Hepatocyte (in vitro differentiated cells): Measurements from ENCODE around the gene FBXO44.

Experiments used
- CTCF ChIP-seq: fragments of 200-600 bp; sonication (generic); IDR thresholded peaks from 2 replicates; pipeline ENCODE4 v1.5.1; 2016; ENCODE audit warnings: antibody characterized with exemption, mild to moderate bottlenecking; ENCODE audit not compliant: poor library complexity
- EZH2 ChIP-seq: fragments of 200-600 bp; sonication (generic); IDR thresholded peaks from 2 replicates; pipeline ENCODE4 v1.6.1; 2016; ENCODE audit warnings: antibody characterized with exemption, mild to moderate bottlenecking, borderline replicate concordance
- EZH2phosphoT487 ChIP-seq: fragments of 200-600 bp; sonication (generic); IDR thresholded peaks from one replicate; pipeline ENCODE4 v1.6.1; 2018; ENCODE audit warnings: antibody characterized with exemption, mild to moderate bottlenecking, low read depth, moderate library complexity; ENCODE audit not compliant: unreplicated experiment, severe bottlenecking

GRCh38 chr1:11645270-11645669 is 9.4 kb upstream of the FBXO44 start:
- no peak for TF ChIP-seq CTCF
- TF ChIP-seq EZH2, result no peak
- no peak for TF ChIP-seq EZH2phosphoT487
